ENCODE data around the gene OTOL1. TPM values are rescaled to one million over a fixed set of nuclear protein-coding genes. Genes with fewer than 3 reads are reported as not detected.

Gene OTOL1
- total RNA-seq, 1 donor from 2014 or later: not detected

DNA sequence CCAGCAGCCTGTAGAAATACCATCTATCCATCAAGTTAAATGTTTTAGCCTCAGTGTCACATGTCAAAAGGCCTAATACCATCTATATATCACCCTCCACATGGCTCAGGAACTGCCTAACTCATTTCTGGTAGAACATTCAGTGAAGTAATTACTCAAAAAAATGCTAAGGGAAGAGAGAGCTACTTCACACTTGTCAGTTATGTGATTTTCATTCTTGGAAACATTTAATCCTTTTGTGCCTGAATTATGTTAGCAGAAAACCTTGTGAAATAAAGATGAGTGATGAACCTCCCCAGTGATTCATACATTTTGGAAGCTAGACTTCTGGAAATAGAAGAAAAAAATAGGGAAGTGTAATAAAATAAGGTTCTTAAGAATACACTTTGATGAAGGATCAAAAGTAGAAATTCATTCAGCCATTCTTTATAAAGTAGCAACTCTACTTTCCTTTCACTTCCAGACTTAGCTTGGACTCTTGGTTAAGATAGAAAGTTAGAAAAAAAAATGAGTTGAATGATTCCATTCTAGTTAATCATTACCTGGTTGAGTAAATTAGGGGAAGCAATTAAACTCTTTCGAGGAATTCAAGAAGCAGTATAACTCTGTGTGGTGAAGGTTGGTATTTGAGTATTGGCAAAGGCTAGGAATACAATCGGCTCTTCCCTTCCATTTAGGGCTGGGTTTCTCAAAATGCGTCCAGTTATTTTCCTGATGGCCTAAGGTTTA lies 3.6 kb downstream of the OTOL1 start:
- peaks cover 24% of the 10 kb centered on the region for H3K4me1 Mint-ChIP-seq (ENCODE audit: low read depth)
- H3K27me3 Mint-ChIP-seq: no peaks in the 10 kb centered on the region
- peaks cover 5% of the 10 kb centered on the region for H3K9me3 Mint-ChIP-seq (ENCODE audit: low read depth)
- DNase-seq (ENCODE audit: low spot score, unreplicated experiment): no peak
- peaks cover 1% of the 10 kb centered on the region for H3K36me3 Mint-ChIP-seq (ENCODE audit: insufficient read depth)
- H3K4me3 Mint-ChIP-seq (ENCODE audit: low read depth): no peak overlapping the region
- peak overlapping the region; percentile 62 for H3K27ac Mint-ChIP-seq
- TF ChIP-seq, protein P1, sequence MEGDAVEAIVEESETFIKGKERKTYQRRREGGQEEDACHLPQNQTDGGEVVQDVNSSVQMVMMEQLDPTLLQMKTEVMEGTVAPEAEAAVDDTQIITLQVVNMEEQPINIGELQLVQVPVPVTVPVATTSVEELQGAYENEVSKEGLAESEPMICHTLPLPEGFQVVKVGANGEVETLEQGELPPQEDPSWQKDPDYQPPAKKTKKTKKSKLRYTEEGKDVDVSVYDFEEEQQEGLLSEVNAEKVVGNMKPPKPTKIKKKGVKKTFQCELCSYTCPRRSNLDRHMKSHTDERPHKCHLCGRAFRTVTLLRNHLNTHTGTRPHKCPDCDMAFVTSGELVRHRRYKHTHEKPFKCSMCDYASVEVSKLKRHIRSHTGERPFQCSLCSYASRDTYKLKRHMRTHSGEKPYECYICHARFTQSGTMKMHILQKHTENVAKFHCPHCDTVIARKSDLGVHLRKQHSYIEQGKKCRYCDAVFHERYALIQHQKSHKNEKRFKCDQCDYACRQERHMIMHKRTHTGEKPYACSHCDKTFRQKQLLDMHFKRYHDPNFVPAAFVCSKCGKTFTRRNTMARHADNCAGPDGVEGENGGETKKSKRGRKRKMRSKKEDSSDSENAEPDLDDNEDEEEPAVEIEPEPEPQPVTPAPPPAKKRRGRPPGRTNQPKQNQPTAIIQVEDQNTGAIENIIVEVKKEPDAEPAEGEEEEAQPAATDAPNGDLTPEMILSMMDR (IDR thresholded peaks at IDR 0.05; ENCODE audit: unreplicated experiment): no peak

DNA sequence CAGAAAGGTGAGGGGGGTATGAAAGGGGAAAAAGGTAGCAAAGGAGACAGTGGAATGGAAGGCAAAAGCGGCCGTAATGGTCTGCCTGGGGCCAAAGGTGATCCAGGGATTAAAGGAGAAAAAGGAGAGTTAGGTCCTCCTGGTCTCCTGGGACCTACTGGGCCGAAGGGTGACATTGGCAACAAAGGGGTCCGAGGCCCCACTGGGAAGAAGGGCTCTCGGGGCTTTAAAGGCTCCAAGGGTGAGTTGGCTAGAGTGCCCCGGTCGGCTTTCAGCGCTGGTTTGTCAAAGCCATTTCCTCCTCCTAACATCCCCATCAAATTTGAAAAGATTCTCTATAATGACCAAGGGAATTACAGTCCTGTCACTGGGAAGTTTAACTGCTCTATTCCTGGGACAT lies 6.7 kb downstream of the OTOL1 start:
- Mint-ChIP-seq H3K36me3 (ENCODE audit: insufficient read depth) (no peaks in the 10 kb centered on the region), H3K9me3 (ENCODE audit: low read depth) (no peaks in the 10 kb centered on the region), H3K4me3 (ENCODE audit: low read depth) (no peak overlapping the region), H3K27me3 (no peaks in the 10 kb centered on the region), H3K4me1 (ENCODE audit: low read depth) (peaks cover 22% of the 10 kb centered on the region), H3K27ac (no peak overlapping the region)
- no peak for DNase-seq (ENCODE audit: low spot score, unreplicated experiment)
- TF ChIP-seq, protein P1 (IDR thresholded peaks at IDR 0.05; ENCODE audit: unreplicated experiment): no peak

DNA sequence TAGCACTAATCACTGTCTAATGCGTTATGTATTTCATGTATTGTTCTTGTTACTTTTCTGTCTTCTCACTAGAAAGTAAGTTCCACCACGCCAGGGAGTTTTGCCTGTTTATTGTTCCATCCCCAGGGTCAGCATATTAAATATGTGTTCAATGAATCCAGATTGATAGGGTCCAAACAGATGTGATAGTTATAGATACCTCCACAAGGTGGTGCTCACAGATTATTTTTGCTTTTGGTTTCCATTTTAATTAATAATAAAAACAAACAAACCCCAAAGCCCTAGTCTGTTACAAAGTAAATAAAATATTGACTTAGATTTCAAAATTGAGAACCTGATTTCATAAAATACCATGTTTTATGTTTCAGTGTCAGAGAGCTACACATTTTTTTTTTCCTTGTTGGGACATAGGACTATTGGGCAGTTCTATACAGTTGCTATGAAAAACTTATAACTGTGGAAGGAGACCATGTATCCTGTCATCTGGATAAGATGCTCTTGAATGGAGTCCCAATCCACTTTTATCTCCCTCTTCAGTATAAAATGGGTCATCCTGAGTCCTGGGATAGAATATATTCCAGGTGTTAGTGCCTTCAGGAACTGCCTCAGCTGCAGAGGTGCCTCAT lies 12.4 kb downstream of the OTOL1 start:
- no peak overlapping the region for H3K27ac Mint-ChIP-seq
- no peaks in the 10 kb centered on the region for H3K36me3 Mint-ChIP-seq (ENCODE audit: insufficient read depth)
- H3K4me3 Mint-ChIP-seq (ENCODE audit: low read depth): no peak overlapping the region
- no peaks in the 10 kb centered on the region for H3K27me3 Mint-ChIP-seq
- no peaks in the 10 kb centered on the region for H3K4me1 Mint-ChIP-seq (ENCODE audit: low read depth)
- no peaks in the 10 kb centered on the region for H3K9me3 Mint-ChIP-seq (ENCODE audit: low read depth)
- DNase-seq (ENCODE audit: low spot score, unreplicated experiment): no peak
- TF ChIP-seq, protein P1 (IDR thresholded peaks at IDR 0.05; ENCODE audit: unreplicated experiment): peak; percentile 48

DNA sequence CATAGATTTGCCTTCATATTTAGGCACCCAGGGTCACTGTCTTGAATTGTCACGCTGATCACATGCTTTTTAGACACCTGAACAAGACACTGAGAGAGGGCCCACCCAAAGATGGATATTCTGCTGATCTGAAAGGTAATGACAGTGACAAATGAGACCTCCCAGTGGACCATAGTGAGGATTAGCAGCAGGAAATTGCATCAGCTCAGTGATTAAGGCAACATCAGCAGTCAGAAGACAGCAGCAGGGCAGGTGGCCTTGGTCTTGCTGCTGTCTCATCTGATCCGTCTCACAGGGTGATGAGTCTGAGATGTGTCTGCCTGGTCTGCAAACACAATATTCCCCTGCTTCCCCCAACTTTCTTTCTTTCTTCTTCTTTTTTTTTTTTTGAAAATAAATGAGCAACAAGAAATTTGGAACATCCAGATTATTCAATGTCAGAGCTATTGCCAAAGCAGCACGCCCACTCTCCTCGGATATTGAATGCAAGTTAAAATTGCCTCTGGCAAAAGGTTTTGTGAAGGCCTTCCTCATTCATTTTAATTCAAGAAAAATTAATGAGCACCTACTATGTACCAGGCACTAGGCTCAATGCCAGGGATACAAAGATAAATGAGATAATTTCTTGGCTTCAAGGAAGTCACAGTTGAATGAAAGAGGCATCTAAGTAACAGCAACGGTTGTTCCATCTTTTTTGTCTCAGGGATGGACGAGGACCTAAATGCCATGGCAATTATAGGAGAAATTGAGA lies 14.1 kb downstream of the OTOL1 start:
- DNase-seq (ENCODE audit: low spot score, unreplicated experiment): no peak
- no peak overlapping the region for H3K27ac Mint-ChIP-seq
- H3K27me3 Mint-ChIP-seq: no peaks in the 10 kb centered on the region
- no peaks in the 10 kb centered on the region for H3K4me1 Mint-ChIP-seq (ENCODE audit: low read depth)
- no peak overlapping the region for H3K4me3 Mint-ChIP-seq (ENCODE audit: low read depth)
- H3K9me3 Mint-ChIP-seq (ENCODE audit: low read depth): no peaks in the 10 kb centered on the region
- no peaks in the 10 kb centered on the region for H3K36me3 Mint-ChIP-seq (ENCODE audit: insufficient read depth)
- TF ChIP-seq, protein P1 (IDR thresholded peaks at IDR 0.05; ENCODE audit: unreplicated experiment): no peak

DNA sequence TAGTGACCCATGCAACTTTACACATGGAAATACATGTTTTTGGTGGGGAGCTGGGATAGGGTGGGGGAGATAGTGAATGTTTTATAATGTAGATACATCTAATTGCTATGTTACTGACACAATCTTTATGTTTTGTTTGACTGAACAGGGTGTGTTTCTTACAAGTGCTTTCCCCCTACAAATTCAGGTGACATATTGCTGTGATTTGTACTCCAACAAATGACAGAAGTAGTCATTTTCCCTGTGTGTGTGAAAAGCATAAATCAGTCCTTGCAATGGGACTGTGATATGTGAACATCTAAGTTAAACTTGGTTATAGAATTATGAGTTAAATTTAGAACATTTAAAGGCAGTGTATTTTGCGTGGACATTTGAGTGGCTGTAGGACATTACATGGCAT lies 27.3 kb downstream of the OTOL1 start:
- H3K4me3 Mint-ChIP-seq (ENCODE audit: low read depth): no peak overlapping the region
- no peak for DNase-seq (ENCODE audit: low spot score, unreplicated experiment)
- H3K9me3 Mint-ChIP-seq (ENCODE audit: low read depth): peaks cover 7% of the 10 kb centered on the region
- no peak overlapping the region for H3K27ac Mint-ChIP-seq
- no peaks in the 10 kb centered on the region for H3K36me3 Mint-ChIP-seq (ENCODE audit: insufficient read depth)
- no peaks in the 10 kb centered on the region for H3K4me1 Mint-ChIP-seq (ENCODE audit: low read depth)
- TF ChIP-seq, protein P1 (IDR thresholded peaks at IDR 0.05; ENCODE audit: unreplicated experiment): no peak
- no peaks in the 10 kb centered on the region for H3K27me3 Mint-ChIP-seq
